22Rv1 (cell line): ENCODE results near the gene CMTM4.

ENCODE experiments used
- CTCF ChIP-seq: fragments of 450-650 bp; IDR thresholded peaks from 2 replicates; pipeline ENCODE4 v1.5.1; 2017; ENCODE audit warnings: mild to moderate bottlenecking
- ZFX ChIP-seq: fragments of 450-650 bp; IDR thresholded peaks from 2 replicates; pipeline ENCODE4 v1.6.1; 2017; ENCODE audit warnings: antibody characterized with exemption, borderline replicate concordance

GRCh38 chr16:66629856-66630255, 66.7 kb downstream of the CMTM4 start:
- no peak for TF ChIP-seq CTCF
- no peak for TF ChIP-seq ZFX
